ENCODE data around the gene CNTN5.

DNA sequence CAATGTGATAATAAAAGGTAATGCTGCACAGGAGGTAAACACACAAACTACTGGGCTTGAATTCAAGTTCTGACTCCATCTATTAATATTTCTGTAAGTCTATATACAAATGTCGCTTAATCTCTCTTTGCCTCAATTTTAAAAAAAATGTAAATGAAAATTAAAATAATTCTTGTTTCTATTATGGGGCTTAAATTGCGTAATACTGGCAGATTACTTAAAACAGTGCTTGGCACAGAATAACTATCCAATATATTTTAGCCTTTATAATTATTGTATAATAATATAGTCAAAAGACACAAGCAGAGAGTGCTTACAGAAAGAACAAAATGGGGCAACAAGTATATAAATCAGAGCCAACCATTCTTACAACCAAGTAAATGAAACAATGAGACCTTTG is 489.1 kb downstream of the CNTN5 start:
- no peak for TF ChIP-seq CTCF (IDR thresholded peaks at IDR 0.05)
- TF ChIP-seq POLR2AphosphoS5 (IDR thresholded peaks at IDR 0.05) = no peak

Data from upper lobe of left lung (tissue), 4 donors.